IMR-90 (cell line): Measurements from ENCODE around the gene PXK. TPM values are rescaled to one million over a fixed set of nuclear protein-coding genes. Genes with fewer than 3 reads are reported as not detected.

ENCODE experiments used
- ATAC-seq: fragments of 200-7000 bp; cut with Tn5 transposase; 2 replicates; pipeline ENCODE4 v1.9.1; 2020; ENCODE audit warnings: low read depth, mild to moderate bottlenecking, moderate library complexity
- BruUV-seq: library from RNA; stranded (reverse); fragments of 400-500 nt; replicated peaks from 2 replicates; lab custom pipeline; 2021; lab: Mats Ljungman, UMichigan
- CTCF ChIA-PET: fragments of 300-600 bp; formaldehyde crosslinking; extraction: SDS; loops from one replicate; lab custom pipeline; 2021; ENCODE audit warnings: antibody characterized with exemption; lab: Yijun Ruan, JAX
- POLR2A ChIA-PET: fragments of 300-600 bp; sonication (Branson Sonifier 250); formaldehyde crosslinking; loops from one replicate; lab custom pipeline; 2022; ENCODE audit warnings: antibody characterized with exemption; ENCODE audit not compliant: unreplicated experiment; lab: Charles Lee
- DNase-seq: peaks from one replicate; pipeline ENCODE4 v3.0.0; 2013
- H2AFZ ChIP-seq: replicated peaks from 2 replicates; pipeline ENCODE3; 2013; ENCODE audit warnings: low read length, mild to moderate bottlenecking; ENCODE audit not compliant: poor library complexity
- H2AK5ac ChIP-seq: 2 replicates; pipeline ENCODE4 v1.6.1; 2013; ENCODE audit warnings: low read depth, low read length, inconsistent platforms
- H2AK9ac ChIP-seq: replicated peaks from 2 replicates; pipeline ENCODE3; 2013; ENCODE audit warnings: mild to moderate bottlenecking, low read depth, low read length, moderate library complexity; ENCODE audit not compliant: poor library complexity
- H2BK120ac ChIP-seq: 2 replicates; pipeline ENCODE4 v1.6.1; 2013; ENCODE audit warnings: low read depth, low read length, inconsistent platforms
- H2BK15ac ChIP-seq: 3 replicates; pipeline ENCODE4 v1.6.1; 2013; ENCODE audit warnings: low read depth, low read length, inconsistent platforms
- H2BK20ac ChIP-seq: 2 replicates; pipeline ENCODE4 v1.6.1; 2013; ENCODE audit warnings: low read depth, mild to moderate bottlenecking, inconsistent platforms, low read length, moderate library complexity
- H2BK5ac ChIP-seq: 2 replicates; pipeline ENCODE4 v1.6.1; 2013; ENCODE audit warnings: mild to moderate bottlenecking, low read depth, low read length, inconsistent platforms; ENCODE audit not compliant: poor library complexity, severe bottlenecking
- H3K14ac ChIP-seq: replicated peaks from 2 replicates; pipeline ENCODE4 v1.6.1; 2013; ENCODE audit warnings: low read depth, low read length, inconsistent platforms
- H3K18ac ChIP-seq: 2 replicates; pipeline ENCODE4 v1.6.1; 2013; ENCODE audit warnings: low read depth, low read length, control low read depth
- H3K23ac ChIP-seq: 2 replicates; pipeline ENCODE4 v1.6.1; 2013; ENCODE audit warnings: low read depth, low read length, inconsistent platforms
- H3K27ac ChIP-seq: 2 replicates; pipeline ENCODE4 v1.5.1; 2013; ENCODE audit warnings: mild to moderate bottlenecking, control low read depth, low read length; ENCODE audit not compliant: insufficient read depth
- H3K27me3 ChIP-seq: 2 replicates; pipeline ENCODE4 v1.6.1; 2013; ENCODE audit warnings: low read length; ENCODE audit not compliant: control insufficient read depth, insufficient read depth
- H3K36me3 ChIP-seq: 2 replicates; pipeline ENCODE4 v1.6.1; 2013; ENCODE audit warnings: low read length, mixed read lengths; ENCODE audit not compliant: control insufficient read depth, insufficient read depth
- H3K4ac ChIP-seq: 2 replicates; pipeline ENCODE4 v1.6.1; 2013; ENCODE audit warnings: low read depth, low read length, inconsistent platforms
- H3K4me1 ChIP-seq: 2 replicates; pipeline ENCODE4 v1.6.1; 2013; ENCODE audit warnings: low read length, mixed read lengths; ENCODE audit not compliant: control insufficient read depth, insufficient read depth
- H3K4me2 ChIP-seq: 2 replicates; pipeline ENCODE4 v1.6.1; 2013; ENCODE audit warnings: low read depth, mild to moderate bottlenecking, control low read depth, low read length, moderate library complexity
- H3K4me3 ChIP-seq: 2 replicates; pipeline ENCODE4 v1.5.1; 2013; ENCODE audit warnings: low read depth, mild to moderate bottlenecking, control low read depth, low read length, moderate library complexity; ENCODE audit not compliant: insufficient read depth
- H3K56ac ChIP-seq: 2 replicates; pipeline ENCODE4 v1.6.1; 2013; ENCODE audit warnings: low read length, inconsistent platforms; ENCODE audit not compliant: insufficient read depth; ENCODE audit errors: extremely low read depth
- H3K79me1 ChIP-seq, 2 experiments: 2 replicates each; pipeline ENCODE4 v1.6.1; 2013; ENCODE audit warnings: low read length in 2 of 2, inconsistent platforms in 1 of 2, low read depth in 1 of 2
- H3K9ac ChIP-seq: 2 replicates; pipeline ENCODE4 v1.6.1; 2013; ENCODE audit warnings: low read depth, low read length, control low read depth
- H3K9me1 ChIP-seq: 2 replicates; pipeline ENCODE4 v1.6.1; 2013; ENCODE audit warnings: low read length, inconsistent platforms; ENCODE audit not compliant: insufficient read depth
- H3K9me3 ChIP-seq: 2 replicates; pipeline ENCODE4 v1.6.1; 2013; ENCODE audit warnings: low read length; ENCODE audit not compliant: control insufficient read depth, insufficient read depth
- H4K20me1 ChIP-seq: 2 replicates; pipeline ENCODE4 v1.6.1; 2013; ENCODE audit warnings: low read length, inconsistent platforms; ENCODE audit not compliant: insufficient read depth
- H4K5ac ChIP-seq: 2 replicates; pipeline ENCODE4 v1.6.1; 2013; ENCODE audit warnings: mild to moderate bottlenecking, low read depth, low read length, control low read depth
- H4K8ac ChIP-seq, 2 experiments: 2 replicates each; pipeline ENCODE4 v1.6.1; 2013; ENCODE audit warnings: low read depth in 2 of 2, low read length in 2 of 2, control low read depth in 1 of 2, inconsistent platforms in 1 of 2
- H4K91ac ChIP-seq: 2 replicates; pipeline ENCODE4 v1.6.1; 2013; ENCODE audit warnings: low read depth, low read length, inconsistent platforms; ENCODE audit not compliant: insufficient read depth
- CEBPB ChIP-seq: IDR thresholded peaks from 2 replicates; pipeline ENCODE4 v1.6.1; 2012; ENCODE audit warnings: low read depth, low read length, improper control_type of control experiment
- CHD1 ChIP-seq: IDR thresholded peaks from 2 replicates; pipeline ENCODE4 v1.6.1; 2012; ENCODE audit warnings: low read depth, low read length, improper control_type of control experiment
- MAZ ChIP-seq: IDR thresholded peaks from 2 replicates; pipeline ENCODE4 v1.6.1; 2012; ENCODE audit warnings: low read depth, mild to moderate bottlenecking, low read length, improper control_type of control experiment, moderate library complexity, borderline replicate concordance
- MXI1 ChIP-seq: IDR thresholded peaks from 2 replicates; pipeline ENCODE4 v1.6.1; 2012; ENCODE audit warnings: low read depth, mild to moderate bottlenecking, low read length, moderate library complexity, borderline replicate concordance
- RCOR1 ChIP-seq: IDR thresholded peaks from 2 replicates; pipeline ENCODE4 v1.6.1; 2012; ENCODE audit warnings: mild to moderate bottlenecking, low read length, improper control_type of control experiment; ENCODE audit not compliant: insufficient replicate concordance
- WGBS, 2 experiments: methylation state at CpG; one replicate each; pipeline versions ENCODE4 v1.1.5 to v1.1.7; 2013; ENCODE audit warnings: missing lambda C conversion rate in 2 of 2; ENCODE audit not compliant: insufficient read length in 1 of 2; ENCODE audit errors: extremely low coverage in 2 of 2; 5-methylcytosine and 5-hydroxymethylcytosine counted together
- dilution Hi-C: fragments of 300-500 bp; cut with HindIII; formaldehyde crosslinking; loops from one replicate; pipeline ENCODE4 v1.14.3; 2018; ENCODE audit warnings: low sequenced_read_pairs; ENCODE audit not compliant: unreplicated experiment
- in situ Hi-C: fragments of 300-500 bp; cut with MboI; formaldehyde crosslinking; loops from 3 replicates; pipeline ENCODE4 v1.14.3; 2019; ENCODE audit warnings: low sequenced_read_pairs, inconsistent platforms, mixed read lengths
- intact Hi-C: fragments of 100-400 bp; cut with micrococcal nuclease; formaldehyde crosslinking; loops from 2 replicates; pipeline ENCODE4 v1.10.0; 2022
- polyA plus RNA-seq, 3 experiments: library from polyadenylated mRNA; depleted of rRNA; stranded (reverse); fragments of >200 nt; gene quantifications; 2 replicates each; pipeline ENCODE4 v1.2.3, GENCODE V29; 2012; ENCODE audit warnings: low replicate concordance in 1 of 3
- total RNA-seq: library from RNA; depleted of rRNA; stranded (reverse); fragments of >200 nt; gene quantifications from 2 replicates; pipeline ENCODE4 v1.2.3, GENCODE V29; 2012

Gene PXK
- total and polyA plus RNA-seq, 2 of the 4 experiments (the other 2 are of a cell fraction), result 14.3 to 17.7 TPM

DNA sequence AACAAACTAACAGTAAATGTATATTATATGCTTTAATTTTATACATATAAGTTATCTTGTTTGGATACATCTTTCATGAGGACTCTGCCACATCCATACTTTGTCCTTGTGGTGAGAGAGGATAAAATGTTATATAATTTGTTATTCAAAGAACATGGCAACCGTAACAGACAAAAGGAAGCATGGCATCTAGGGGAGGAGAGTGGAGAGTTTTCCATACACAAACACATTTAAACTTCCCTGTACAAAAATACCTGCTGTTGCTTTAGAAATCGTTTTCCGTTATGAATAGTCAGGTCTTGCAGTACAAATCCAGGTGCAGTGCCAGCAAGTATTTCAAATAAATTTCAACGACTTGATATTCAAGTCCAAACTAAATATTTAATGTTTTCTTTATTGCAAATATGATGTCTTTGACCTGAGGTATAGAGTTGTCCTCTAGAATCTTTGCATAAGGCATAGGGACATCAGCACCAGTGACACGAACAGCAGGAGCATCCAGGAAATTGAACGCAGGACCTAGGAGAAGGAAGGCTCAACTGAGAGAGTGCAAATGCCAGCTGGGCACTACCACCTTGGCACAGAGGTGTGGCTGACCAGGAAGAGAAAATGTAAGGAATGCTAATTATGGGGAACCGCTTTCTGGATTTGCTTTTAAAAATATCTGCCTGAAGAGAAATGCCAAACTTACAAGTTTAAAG lies 95.1 kb downstream of the PXK start:
- no TSS peak for BruUV-seq
- no CpG with 5 or more reads among the region's 7 CpGs for WGBS, 2 experiments
- H3K18ac ChIP-seq, result no peak overlapping the region
- H2AK5ac ChIP-seq, result no peak overlapping the region
- dilution Hi-C loops, result no loop called here
- H3K27ac ChIP-seq, result no peak overlapping the region
- H4K91ac ChIP-seq, result no peak overlapping the region
- H3K23ac ChIP-seq, result no peak overlapping the region
- H2AK9ac ChIP-seq, result no peak overlapping the region
- TF ChIP-seq MAZ, result no peak
- TF ChIP-seq MXI1, result no peak
- TF ChIP-seq CHD1, result no peak
- no peak for TF ChIP-seq RCOR1
- TF ChIP-seq CEBPB, result no peak
- H3K4me1 ChIP-seq, result peaks cover 2% of the 10 kb centered on the region
- ChIA-PET POLR2A (no interaction called here), CTCF (no interaction called here)
- no peak overlapping the region for H3K14ac ChIP-seq
- intact Hi-C loops, result no loop called here
- no peak overlapping the region for H2AFZ ChIP-seq
- H3K79me1 ChIP-seq, result peaks cover 14% of the 10 kb centered on the region in 2 experiments; a peak in 3 of 4 replicates
- H2BK5ac ChIP-seq, result no peak overlapping the region
- H3K9me1 ChIP-seq, result no peaks in the 10 kb centered on the region; the same call in 1 of the 2 replicates
- no peak overlapping the region for H3K4me3 ChIP-seq
- no peak overlapping the region for H3K4me2 ChIP-seq
- no peak for DNase-seq
- no peaks in the 10 kb centered on the region for H3K27me3 ChIP-seq
- no peaks in the 10 kb centered on the region for H4K20me1 ChIP-seq
- ATAC-seq, result no peak
- no peak overlapping the region for H4K5ac ChIP-seq
- H4K8ac ChIP-seq, result no peak overlapping the region
- H2BK15ac ChIP-seq, result no peak overlapping the region
- H3K9ac ChIP-seq, result no peak overlapping the region
- no peak overlapping the region for H3K4ac ChIP-seq
- peaks cover 52% of the 10 kb centered on the region for H3K36me3 ChIP-seq
- no peak overlapping the region for H2BK120ac ChIP-seq
- H3K9me3 ChIP-seq, result no peaks in the 10 kb centered on the region
- H2BK20ac ChIP-seq, result no peak overlapping the region
- H3K56ac ChIP-seq, result no peak overlapping the region
- in situ Hi-C loops, result no loop called here
